Measurements from ENCODE around the gene TRAPPC3.
"Not testable (repeated sequence)": the region's sequence is repeated elsewhere in the genome, so short reads cannot be mapped to it uniquely, and the experiment has no call there.

The TRAPPC3 gene

GRCh38 chr1:36166938-36167905, 17.9 kb upstream of the TRAPPC3 start:
- H3K4me3 ChIP-seq (ENCODE audit: low read depth, low read length): no peak overlapping the region
- DNase-seq (ENCODE audit: low read depth): no peak

DNA sequence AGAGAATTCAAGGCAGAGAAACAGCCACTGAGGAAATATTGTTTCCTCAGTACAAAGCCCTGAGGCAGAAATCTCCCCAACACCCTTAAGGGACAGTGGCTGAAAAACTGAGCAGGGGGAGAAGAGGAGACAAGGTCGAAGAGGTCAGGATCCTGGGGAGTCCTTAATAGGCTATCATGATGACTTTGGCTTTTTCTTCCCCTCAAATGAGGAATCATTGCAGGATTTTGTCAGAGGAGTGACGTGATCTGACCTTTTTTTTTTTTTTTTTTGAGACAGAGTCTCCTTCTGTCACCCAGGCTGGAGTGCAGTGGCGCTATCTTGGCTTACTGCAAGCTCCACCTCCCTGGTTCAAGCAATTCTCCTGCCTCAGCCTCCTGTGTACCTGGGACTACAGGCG, 16.9 kb upstream of the TRAPPC3 start:
- H3K4me3 ChIP-seq (ENCODE audit: low read depth, low read length): no peak overlapping the region
- no peak for DNase-seq (ENCODE audit: low read depth)

- DNase-seq (ENCODE audit: low read depth): no peak
- no peak overlapping the region for H3K4me3 ChIP-seq (ENCODE audit: low read depth, low read length)
These were observed 15.9 kb upstream of the TRAPPC3 start for GRCh38 chr1:36165145-36165544.

GRCh38 chr1:36164361-36164760, 15.1 kb upstream of the TRAPPC3 start:
- no peak for DNase-seq (ENCODE audit: low read depth)

GRCh38 chr1:36163426-36163825, 14.1 kb upstream of the TRAPPC3 start:
- DNase-seq (ENCODE audit: low read depth): no peak
- no peak overlapping the region for H3K4me3 ChIP-seq (ENCODE audit: low read depth, low read length)

More at GRCh38 chr1:36164361-36164760, 15.1 kb upstream of the TRAPPC3 start:
- no peak overlapping the region for H3K4me3 ChIP-seq (ENCODE audit: low read depth, low read length)

- H3K4me3 ChIP-seq (ENCODE audit: low read depth, low read length): no peak overlapping the region
- DNase-seq (ENCODE audit: low read depth): no peak
These were observed 13.5 kb upstream of the TRAPPC3 start for GRCh38 chr1:36162680-36163239.

GRCh38 chr1:36161641-36162531, 12.6 kb upstream of the TRAPPC3 start:
- no peak for DNase-seq (ENCODE audit: low read depth)
- peak overlapping the region; percentile 49 for H3K4me3 ChIP-seq (ENCODE audit: low read depth, low read length)

GRCh38 chr1:36160949-36161485, 11.7 kb upstream of the TRAPPC3 start:
- no peak for DNase-seq (ENCODE audit: low read depth)
- peak overlapping the region; percentile 49 for H3K4me3 ChIP-seq (ENCODE audit: low read depth, low read length)

- H3K4me3 ChIP-seq (ENCODE audit: low read depth, low read length): peak overlapping the region; percentile 49
- DNase-seq (ENCODE audit: low read depth): no peak
These were observed 11.2 kb upstream of the TRAPPC3 start for GRCh38 chr1:36160388-36160948.

- no peak for DNase-seq (ENCODE audit: low read depth)
- H3K4me3 ChIP-seq (ENCODE audit: low read depth, low read length): no peak overlapping the region
These were observed 10.5 kb upstream of the TRAPPC3 start for GRCh38 chr1:36159614-36160387.

- H3K4me3 ChIP-seq (ENCODE audit: low read depth, low read length): peak overlapping the region; percentile 93
- not testable (repeated sequence) for DNase-seq (ENCODE audit: low read depth)
These were observed 9.6 kb upstream of the TRAPPC3 start for GRCh38 chr1:36158827-36159252.

GRCh38 chr1:36157973-36158826, 8.9 kb upstream of the TRAPPC3 start:
- no peak for DNase-seq (ENCODE audit: low read depth)
- H3K4me3 ChIP-seq (ENCODE audit: low read depth, low read length): peak overlapping the region; percentile 93

DNA sequence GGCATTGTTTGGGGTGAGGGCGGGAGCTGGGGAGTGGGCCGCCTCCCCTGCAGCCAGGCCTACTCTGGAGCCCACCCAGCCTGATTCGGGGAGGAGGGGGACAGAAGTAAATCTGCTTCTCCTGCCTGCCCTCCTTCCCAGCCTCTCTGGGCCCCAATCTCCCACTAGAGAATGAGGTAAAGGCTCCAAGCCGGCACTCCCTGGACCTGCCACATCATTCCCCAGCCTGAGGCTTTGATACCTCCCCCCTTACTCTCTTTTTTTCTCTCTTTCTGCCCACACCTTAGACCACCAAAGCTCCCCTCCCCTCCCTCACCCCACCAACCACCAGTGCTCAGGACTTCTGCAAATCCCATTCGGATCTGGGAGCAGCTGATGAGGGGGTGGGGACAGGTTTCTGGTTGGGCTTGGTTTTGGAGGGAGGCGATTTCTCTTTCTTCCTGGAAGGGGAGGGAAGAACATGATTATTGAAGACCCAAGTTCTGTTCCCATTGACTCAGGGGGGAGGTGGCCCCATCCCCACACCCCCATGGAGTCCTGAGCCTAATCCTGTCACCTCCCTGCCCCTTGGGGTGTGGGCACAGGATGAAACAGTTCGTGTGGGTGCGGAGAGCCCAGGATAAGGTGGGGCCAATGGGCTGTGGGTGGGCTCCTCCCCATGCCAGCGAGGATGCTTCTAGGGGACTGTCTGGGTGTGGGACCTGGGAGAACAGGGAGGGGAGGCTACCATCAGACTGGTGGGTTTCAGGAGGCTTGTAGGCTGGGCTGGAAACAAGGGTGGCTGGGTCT, 8.0 kb upstream of the TRAPPC3 start:
- peak overlapping the region; percentile 93 for H3K4me3 ChIP-seq (ENCODE audit: low read depth, low read length)
- no peak for DNase-seq (ENCODE audit: low read depth)

DNA sequence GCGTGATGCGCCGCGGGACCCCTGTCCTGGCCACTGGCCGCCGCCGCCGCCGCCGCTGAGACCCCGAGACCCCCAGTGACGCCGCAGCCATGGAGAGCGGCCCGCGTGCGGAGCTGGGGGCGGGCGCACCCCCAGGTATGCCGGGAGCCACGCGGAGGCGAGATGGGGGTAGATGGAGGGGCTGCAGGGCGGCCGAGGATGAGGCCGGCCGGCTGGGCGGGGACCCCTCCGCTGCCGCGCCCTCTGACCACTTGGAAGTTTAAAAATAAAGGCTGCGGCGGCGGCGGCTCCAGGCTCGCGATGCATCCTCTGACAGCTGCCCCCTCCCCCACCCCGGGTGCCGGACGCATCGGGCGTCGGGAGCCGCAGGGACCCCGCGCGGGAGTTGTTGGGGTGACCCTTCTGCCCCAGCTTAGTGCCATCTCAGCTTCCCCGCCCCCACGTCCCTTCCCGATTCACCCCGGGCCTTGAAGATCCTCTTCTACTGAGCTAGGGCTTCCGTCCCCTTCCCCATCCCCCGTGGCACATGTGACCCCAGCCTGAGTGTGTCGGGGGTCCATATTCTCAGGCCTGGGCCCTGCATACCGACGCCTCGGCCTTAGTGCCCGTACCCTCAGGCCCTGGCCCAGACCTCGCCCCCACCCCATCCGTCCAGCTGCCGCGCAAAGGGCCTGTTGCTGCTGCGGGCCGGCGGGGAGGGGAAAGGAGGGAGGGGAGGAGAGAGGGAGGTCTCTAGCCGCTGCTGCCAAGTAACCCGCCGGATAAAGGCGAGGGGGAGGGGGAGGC, 7.2 kb upstream of the TRAPPC3 start:
- peak overlapping the region; percentile 93 for H3K4me3 ChIP-seq (ENCODE audit: low read depth, low read length)
- no peak for DNase-seq (ENCODE audit: low read depth)

DNA sequence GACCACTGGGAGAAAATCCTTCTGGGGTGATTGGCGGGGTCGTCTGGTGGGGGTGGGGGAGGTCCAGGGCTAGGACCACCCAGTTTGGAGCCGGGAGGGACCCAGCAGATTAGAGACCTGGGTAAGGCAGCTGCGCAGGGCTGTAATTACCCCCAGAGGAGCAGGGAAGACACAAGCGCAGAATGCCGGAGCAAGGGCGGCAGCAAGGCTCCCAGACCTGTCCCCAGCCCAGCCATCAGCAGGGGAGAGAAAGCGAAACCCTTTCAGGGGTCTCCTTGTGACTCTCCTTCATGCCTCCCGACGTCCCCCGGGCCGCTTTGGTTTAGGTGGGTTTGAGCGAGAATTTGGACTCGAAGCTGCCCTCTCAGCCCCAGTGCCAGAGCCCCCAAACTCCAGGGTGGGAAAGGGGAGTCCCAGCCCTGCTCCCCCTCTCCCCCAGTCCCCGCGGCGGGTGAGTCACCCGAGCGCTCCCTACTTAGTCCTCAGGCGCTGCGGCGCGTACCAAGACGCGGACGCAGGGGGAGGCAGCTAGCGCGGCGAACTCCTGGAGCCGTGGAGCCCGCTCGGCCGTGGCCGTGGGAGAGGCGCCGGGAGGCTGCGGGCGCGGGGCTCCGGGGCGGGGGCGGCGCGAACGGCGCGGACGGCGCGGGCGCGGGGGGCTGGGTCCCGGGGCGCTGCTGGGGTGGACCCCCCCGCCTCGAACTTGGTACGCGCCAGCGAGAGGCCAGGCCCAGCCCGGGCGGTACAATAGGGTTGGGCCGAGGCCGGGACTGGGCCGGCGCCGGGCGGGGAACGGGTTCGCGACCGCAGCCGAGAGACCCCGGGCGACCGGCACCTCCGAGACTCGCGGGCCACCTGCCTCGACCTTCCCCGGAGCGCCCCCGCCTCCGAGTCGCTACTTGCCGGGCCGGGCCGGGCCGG, 6.4 kb upstream of the TRAPPC3 start, which contains the start of gene MAP7D1:
MAP7D1 (plus strand) TSS at position 753 of the 921 bp plus-strand sequence. CDS start 258 bp downstream, outside the sequence.
- H3K4me3 ChIP-seq (ENCODE audit: low read depth, low read length): peak within 1 kb of the TSS; percentile 93
- peak; percentile 56 for DNase-seq (ENCODE audit: low read depth)
